Measurements from ENCODE around the gene PLEKHB1.
A peak's percentile ranks its signal among the peaks of the same experiment; 100 is the strongest.
"Not testable (repeated sequence)": the region's sequence is repeated elsewhere in the genome, so short reads cannot be mapped to it uniquely, and the experiment has no call there.

PLEKHB1 gene

GRCh38 chr11:73661035-73661628 lies 14.8 kb downstream of the PLEKHB1 start:
- no peaks in the 10 kb centered on the region for H3K36me3 ChIP-seq (ENCODE audit: control insufficient read depth, insufficient read depth, low read length)
- H3K9ac ChIP-seq (ENCODE audit: low read depth, low read length) = peak overlapping the region; percentile 84
- no peaks in the 10 kb centered on the region for H3K9me3 ChIP-seq (ENCODE audit: control insufficient read depth, insufficient read depth, low read length)
- peak overlapping the region; percentile 70 for H3K4me3 ChIP-seq (ENCODE audit: low read depth, low read length)
- H3K4me1 ChIP-seq (ENCODE audit: control insufficient read depth, insufficient read depth, low read length) = peaks cover 10% of the 10 kb centered on the region
- H3K27me3 ChIP-seq (ENCODE audit: control insufficient read depth, insufficient read depth, low read length) = peaks cover 25% of the 10 kb centered on the region

GRCh38 chr11:73662445-73663157 lies 16.2 kb downstream of the PLEKHB1 start:
- Histone ChIP-seq H3K9me3 (ENCODE audit: control insufficient read depth, insufficient read depth, low read length) (no peaks in the 10 kb centered on the region), H3K4me3 (ENCODE audit: low read depth, low read length) (no peak overlapping the region), H3K9ac (ENCODE audit: low read depth, low read length) (no peak overlapping the region), H3K4me1 (ENCODE audit: control insufficient read depth, insufficient read depth, low read length) (peaks cover 10% of the 10 kb centered on the region), H3K36me3 (ENCODE audit: control insufficient read depth, insufficient read depth, low read length) (no peaks in the 10 kb centered on the region), H3K27me3 (ENCODE audit: control insufficient read depth, insufficient read depth, low read length) (peaks cover 25% of the 10 kb centered on the region)

DNA sequence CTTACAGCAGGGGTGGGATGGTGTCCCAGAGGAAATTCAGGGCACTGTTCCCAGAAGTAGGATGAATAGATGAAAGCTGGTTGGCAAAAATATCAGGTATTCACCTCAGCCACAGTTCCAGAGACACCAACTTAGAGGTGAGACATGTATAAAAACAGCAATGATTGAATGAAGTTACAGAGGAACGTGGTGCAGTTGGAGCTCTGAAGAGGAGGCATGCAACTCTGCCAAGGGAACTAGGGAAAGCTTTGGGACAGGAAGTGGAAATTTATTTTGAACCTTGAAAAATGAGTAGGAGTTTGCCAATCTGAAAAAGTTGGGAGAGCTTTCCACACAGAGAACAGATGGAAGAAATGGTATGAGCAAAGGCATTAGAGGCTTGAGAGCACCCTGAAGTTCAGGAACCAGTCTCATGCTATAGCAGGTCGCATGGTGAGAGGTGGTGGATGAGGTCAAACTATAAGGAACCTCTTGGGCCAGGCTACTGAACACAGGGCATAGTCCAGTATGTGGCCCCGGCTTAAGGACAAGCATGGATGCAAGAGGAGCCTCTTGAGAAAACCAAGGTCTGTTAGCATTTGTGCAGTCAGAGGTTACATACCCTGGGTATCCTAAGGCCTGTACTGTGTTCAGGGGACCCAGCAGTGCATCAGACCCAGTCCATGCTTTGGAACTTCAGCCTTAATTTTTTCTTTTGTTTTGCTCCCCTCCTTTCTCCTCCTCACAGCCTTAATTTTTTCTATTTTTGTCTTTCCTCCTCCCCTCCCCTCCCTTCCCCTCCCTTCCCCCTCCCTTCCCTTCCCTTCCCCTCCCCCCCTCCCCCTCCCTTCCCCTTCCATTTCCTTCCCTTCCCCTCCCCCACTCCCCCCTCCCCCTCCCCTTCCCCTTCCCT lies 17.5 kb downstream of the PLEKHB1 start:
- H3K9ac ChIP-seq (ENCODE audit: low read depth, low read length) = no peak overlapping the region
- no peak overlapping the region for H3K4me3 ChIP-seq (ENCODE audit: low read depth, low read length)
- H3K27me3 ChIP-seq (ENCODE audit: control insufficient read depth, insufficient read depth, low read length) = peaks cover 25% of the 10 kb centered on the region
- peaks cover 10% of the 10 kb centered on the region for H3K4me1 ChIP-seq (ENCODE audit: control insufficient read depth, insufficient read depth, low read length)
- no peaks in the 10 kb centered on the region for H3K9me3 ChIP-seq (ENCODE audit: control insufficient read depth, insufficient read depth, low read length)
- H3K36me3 ChIP-seq (ENCODE audit: control insufficient read depth, insufficient read depth, low read length) = no peaks in the 10 kb centered on the region

DNA sequence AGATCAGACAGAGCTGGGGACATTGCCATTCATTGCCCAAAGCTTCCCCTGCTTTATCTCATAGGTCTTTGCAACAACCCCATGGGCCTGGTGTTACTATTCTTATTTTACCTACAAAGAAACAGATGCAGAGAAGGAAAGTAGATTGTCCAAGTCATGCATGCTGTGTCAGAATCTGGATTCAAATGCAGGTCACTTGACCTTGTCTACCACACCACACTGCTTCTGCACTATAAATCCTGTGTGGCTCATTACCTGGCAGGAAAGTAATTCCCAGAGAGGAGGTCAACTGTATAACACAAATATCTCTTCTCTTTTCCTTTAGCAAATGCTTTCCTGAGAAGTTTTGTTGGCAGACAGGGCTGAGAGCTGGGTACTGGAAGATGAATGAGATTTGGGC lies 18.5 kb downstream of the PLEKHB1 start:
- H3K4me3 ChIP-seq (ENCODE audit: low read depth, low read length) = no peak overlapping the region

DNA sequence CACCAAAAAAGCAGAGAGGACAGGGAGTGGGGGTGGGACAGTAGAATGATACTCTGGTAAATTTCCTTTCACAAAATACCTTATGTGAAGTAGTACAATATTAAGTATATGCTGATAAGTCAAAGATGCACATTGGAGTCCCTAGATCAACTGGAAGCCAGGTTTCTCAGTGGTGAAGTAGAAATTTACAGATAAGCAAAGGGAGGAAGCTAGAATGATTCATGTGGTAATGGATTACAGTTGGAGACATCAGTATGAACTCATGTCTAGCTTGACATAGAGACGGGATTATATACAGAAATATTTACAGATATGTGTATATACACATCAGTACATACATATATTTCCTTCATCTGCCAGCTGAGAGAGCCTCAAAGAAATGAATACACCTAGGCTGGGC lies 21.5 kb downstream of the PLEKHB1 start:
- H3K9ac ChIP-seq (ENCODE audit: low read depth, low read length) = no peak overlapping the region
- no peaks in the 10 kb centered on the region for H3K27me3 ChIP-seq (ENCODE audit: control insufficient read depth, insufficient read depth, low read length)

More for the DNA sequence above, 18.5 kb downstream of the PLEKHB1 start:
- H3K36me3 ChIP-seq (ENCODE audit: control insufficient read depth, insufficient read depth, low read length) = no peaks in the 10 kb centered on the region
- no peaks in the 10 kb centered on the region for H3K9me3 ChIP-seq (ENCODE audit: control insufficient read depth, insufficient read depth, low read length)
- no peak overlapping the region for H3K9ac ChIP-seq (ENCODE audit: low read depth, low read length)
- H3K27me3 ChIP-seq (ENCODE audit: control insufficient read depth, insufficient read depth, low read length) = peaks cover 19% of the 10 kb centered on the region
- peaks cover 10% of the 10 kb centered on the region for H3K4me1 ChIP-seq (ENCODE audit: control insufficient read depth, insufficient read depth, low read length)

DNA sequence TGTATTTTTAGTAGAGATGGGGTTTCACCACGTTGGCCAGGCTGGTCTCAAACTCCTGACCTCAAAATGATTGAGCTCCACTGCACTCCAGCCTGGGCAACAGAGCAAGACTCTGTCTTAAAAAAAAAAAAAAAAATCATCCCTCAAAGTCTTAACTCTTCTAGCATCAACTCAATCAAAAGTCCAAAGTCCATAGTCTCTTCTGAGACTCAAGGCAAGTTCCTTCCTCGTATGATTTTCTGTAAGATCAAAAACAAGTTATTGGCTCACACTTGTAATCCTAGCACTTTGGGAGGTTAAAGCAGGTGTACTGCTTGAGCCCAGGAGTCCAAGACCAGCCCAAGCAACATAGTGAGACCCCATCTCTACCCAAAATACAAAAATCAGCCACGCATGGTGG lies 24.4 kb downstream of the PLEKHB1 start:
- Histone ChIP-seq H3K27me3 (ENCODE audit: control insufficient read depth, insufficient read depth, low read length) (no peaks in the 10 kb centered on the region), H3K9me3 (ENCODE audit: control insufficient read depth, insufficient read depth, low read length) (no peaks in the 10 kb centered on the region), H3K4me3 (ENCODE audit: low read depth, low read length) (no peak overlapping the region), H3K4me1 (ENCODE audit: control insufficient read depth, insufficient read depth, low read length) (no peaks in the 10 kb centered on the region), H3K36me3 (ENCODE audit: control insufficient read depth, insufficient read depth, low read length) (no peaks in the 10 kb centered on the region), H3K9ac (ENCODE audit: low read depth, low read length) (no peak overlapping the region)

More for the DNA sequence above, 21.5 kb downstream of the PLEKHB1 start:
- peaks cover 10% of the 10 kb centered on the region for H3K4me1 ChIP-seq (ENCODE audit: control insufficient read depth, insufficient read depth, low read length)
- no peak overlapping the region for H3K4me3 ChIP-seq (ENCODE audit: low read depth, low read length)
- no peaks in the 10 kb centered on the region for H3K9me3 ChIP-seq (ENCODE audit: control insufficient read depth, insufficient read depth, low read length)
- H3K36me3 ChIP-seq (ENCODE audit: control insufficient read depth, insufficient read depth, low read length) = no peaks in the 10 kb centered on the region

DNA sequence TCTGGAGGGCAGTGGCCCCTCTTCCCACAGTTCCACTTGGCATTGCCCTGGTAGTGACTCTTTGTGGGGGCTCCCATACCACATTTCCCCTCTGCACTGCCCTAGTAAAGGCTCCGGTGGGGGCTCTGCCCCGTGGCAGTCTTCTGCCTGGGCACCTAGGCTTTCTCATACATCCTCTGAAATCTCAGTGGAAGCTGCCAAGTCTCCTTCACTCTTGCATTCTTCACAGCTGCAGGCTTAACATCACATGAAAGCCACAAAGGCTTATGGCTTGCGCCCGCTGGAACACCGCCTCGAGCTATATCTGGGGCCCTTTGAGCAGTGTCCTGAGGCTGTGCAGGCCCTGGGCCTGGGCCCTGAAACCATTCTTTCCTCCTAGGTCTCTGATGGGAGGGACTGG lies 25.3 kb downstream of the PLEKHB1 start:
- H3K9me3 ChIP-seq (ENCODE audit: control insufficient read depth, insufficient read depth, low read length) = no peaks in the 10 kb centered on the region

DNA sequence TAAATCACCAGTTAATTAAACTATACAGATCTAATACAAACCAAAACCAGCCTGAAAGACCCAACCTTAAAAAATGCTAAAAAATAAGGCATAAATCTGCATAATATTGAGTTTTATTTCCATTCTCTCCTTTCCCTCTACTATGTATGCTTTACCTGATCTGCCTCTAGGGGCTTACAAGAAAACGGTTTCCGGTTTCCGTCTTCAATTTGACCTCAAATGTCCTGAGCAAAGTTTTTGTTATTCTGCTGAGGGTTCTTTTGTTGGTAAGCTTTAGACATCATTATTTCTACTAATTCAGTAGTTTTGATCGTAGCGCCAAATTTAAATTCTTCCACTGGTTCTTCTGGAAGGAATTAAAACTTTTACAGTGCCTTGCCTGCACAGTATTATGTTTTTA lies 30.2 kb downstream of the PLEKHB1 start:
- not testable (repeated sequence) for H3K9ac ChIP-seq (ENCODE audit: low read depth, low read length); H3K27me3 ChIP-seq (ENCODE audit: control insufficient read depth, insufficient read depth, low read length); H3K36me3 ChIP-seq (ENCODE audit: control insufficient read depth, insufficient read depth, low read length); H3K9me3 ChIP-seq (ENCODE audit: control insufficient read depth, insufficient read depth, low read length); H3K4me3 ChIP-seq (ENCODE audit: low read depth, low read length); H3K4me1 ChIP-seq (ENCODE audit: control insufficient read depth, insufficient read depth, low read length)

More for the DNA sequence above, 25.3 kb downstream of the PLEKHB1 start:
- Histone ChIP-seq H3K9ac (ENCODE audit: low read depth, low read length) (no peak overlapping the region), H3K36me3 (ENCODE audit: control insufficient read depth, insufficient read depth, low read length) (no peaks in the 10 kb centered on the region), H3K4me3 (ENCODE audit: low read depth, low read length) (no peak overlapping the region), H3K27me3 (ENCODE audit: control insufficient read depth, insufficient read depth, low read length) (no peaks in the 10 kb centered on the region), H3K4me1 (ENCODE audit: control insufficient read depth, insufficient read depth, low read length) (no peaks in the 10 kb centered on the region)

DNA sequence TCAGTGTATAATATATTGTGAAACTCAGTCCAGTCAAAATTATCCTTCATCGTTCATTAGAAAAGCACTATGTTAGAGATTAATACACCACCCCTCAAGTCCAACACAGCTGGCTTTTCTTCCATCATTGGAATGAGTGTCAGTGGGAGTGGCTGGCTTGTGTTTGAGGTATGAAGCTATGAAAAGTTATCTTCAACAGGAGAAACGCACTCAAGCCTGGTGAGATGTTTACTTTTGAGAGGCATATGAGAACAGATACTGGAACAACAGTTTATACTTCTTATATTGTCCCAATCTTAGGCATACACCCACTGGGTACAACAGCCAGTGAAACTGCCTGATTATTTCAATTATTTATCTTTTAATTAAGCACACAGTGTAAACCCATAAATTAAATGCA lies 34.3 kb downstream of the PLEKHB1 start:
- Histone ChIP-seq H3K36me3 (ENCODE audit: control insufficient read depth, insufficient read depth, low read length) (no peaks in the 10 kb centered on the region), H3K9me3 (ENCODE audit: control insufficient read depth, insufficient read depth, low read length) (no peaks in the 10 kb centered on the region), H3K27me3 (ENCODE audit: control insufficient read depth, insufficient read depth, low read length) (no peaks in the 10 kb centered on the region), H3K9ac (ENCODE audit: low read depth, low read length) (no peak overlapping the region), H3K4me1 (ENCODE audit: control insufficient read depth, insufficient read depth, low read length) (no peaks in the 10 kb centered on the region), H3K4me3 (ENCODE audit: low read depth, low read length) (no peak overlapping the region)

GRCh38 chr11:73693899-73694525 lies 47.6 kb downstream of the PLEKHB1 start:
- no peaks in the 10 kb centered on the region for H3K36me3 ChIP-seq (ENCODE audit: control insufficient read depth, insufficient read depth, low read length)
- H3K27me3 ChIP-seq (ENCODE audit: control insufficient read depth, insufficient read depth, low read length) = no peaks in the 10 kb centered on the region
- no peak overlapping the region for H3K9ac ChIP-seq (ENCODE audit: low read depth, low read length)
- H3K4me1 ChIP-seq (ENCODE audit: control insufficient read depth, insufficient read depth, low read length) = no peaks in the 10 kb centered on the region
- no peak overlapping the region for H3K4me3 ChIP-seq (ENCODE audit: low read depth, low read length)
- no peaks in the 10 kb centered on the region for H3K9me3 ChIP-seq (ENCODE audit: control insufficient read depth, insufficient read depth, low read length)

DNA sequence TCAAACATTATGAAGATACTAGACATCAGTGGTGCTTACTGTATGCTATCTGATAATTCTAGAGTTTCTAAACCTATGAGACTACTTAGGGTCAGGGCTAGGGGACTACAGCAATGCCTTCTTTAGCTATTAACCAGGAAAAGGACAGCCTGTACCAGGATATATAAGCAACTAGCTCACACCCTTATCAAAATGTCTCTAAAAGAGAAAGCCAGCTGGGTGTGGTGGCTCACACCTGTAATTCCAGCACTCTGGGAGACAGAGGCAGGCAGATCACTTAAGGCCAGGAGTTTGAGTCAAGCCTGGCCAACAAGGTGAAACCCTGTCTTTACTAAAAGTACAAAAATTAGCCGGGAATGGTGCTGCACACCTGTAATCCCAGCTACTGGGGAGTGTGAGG lies 58.7 kb downstream of the PLEKHB1 start:
- peaks cover 4% of the 10 kb centered on the region for H3K36me3 ChIP-seq (ENCODE audit: control insufficient read depth, insufficient read depth, low read length)
- H3K9me3 ChIP-seq (ENCODE audit: control insufficient read depth, insufficient read depth, low read length) = no peaks in the 10 kb centered on the region
- no peaks in the 10 kb centered on the region for H3K4me1 ChIP-seq (ENCODE audit: control insufficient read depth, insufficient read depth, low read length)
- H3K4me3 ChIP-seq (ENCODE audit: low read depth, low read length) = no peak overlapping the region
- H3K27me3 ChIP-seq (ENCODE audit: control insufficient read depth, insufficient read depth, low read length) = no peaks in the 10 kb centered on the region
- no peak overlapping the region for H3K9ac ChIP-seq (ENCODE audit: low read depth, low read length)

All from iPS-15b (cell line).